ENCODE results near the gene ZBP1.

Gene ZBP1

GRCh38 chr20:57566803-57567459 lies 53.3 kb downstream of the ZBP1 start:
- no peaks in the 10 kb centered on the region for H3K36me3 ChIP-seq (ENCODE audit: insufficient read depth, insufficient read length, low read length)
- H3K27me3 ChIP-seq (ENCODE audit: insufficient read depth, insufficient read length): peaks cover under 1% of the 10 kb centered on the region
- H3K4me1 ChIP-seq (ENCODE audit: insufficient read depth, insufficient read length): no peaks in the 10 kb centered on the region
- TF ChIP-seq ZNF274 (IDR thresholded peaks at IDR 0.05; ENCODE audit: low read depth, low read length) (no peak), SUZ12 (IDR thresholded peaks at IDR 0.05; ENCODE audit: extremely low read depth, insufficient read depth, insufficient read length) (no peak), YY1 (IDR thresholded peaks at IDR 0.05; ENCODE audit: insufficient read depth, insufficient read length) (no peak)
- DNase-seq (ENCODE audit: low read depth, low spot score): no peak
- H3K9me3 ChIP-seq (ENCODE audit: insufficient read depth, low read length): 0 out of 2 replicates have a peak, but pooled peaks cover 8% of the 10 kb centered on the region
- no peak overlapping the region for H3K4me3 ChIP-seq (ENCODE audit: insufficient read length, low read depth)
- H3K9ac ChIP-seq (ENCODE audit: insufficient read length, low read depth): no peak overlapping the region

GRCh38 chr20:57566399-57566798 lies 53.8 kb downstream of the ZBP1 start:
- 0 out of 2 replicates have a peak, but pooled peaks cover 8% of the 10 kb centered on the region for H3K9me3 ChIP-seq (ENCODE audit: insufficient read depth, low read length)
- H3K27me3 ChIP-seq (ENCODE audit: insufficient read depth, insufficient read length): no peaks in the 10 kb centered on the region
- no peak overlapping the region for H3K4me3 ChIP-seq (ENCODE audit: insufficient read length, low read depth)
- H3K4me1 ChIP-seq (ENCODE audit: insufficient read depth, insufficient read length): no peaks in the 10 kb centered on the region
- no peak overlapping the region for H3K9ac ChIP-seq (ENCODE audit: insufficient read length, low read depth)
- no peak for TF ChIP-seq ZNF274 (IDR thresholded peaks at IDR 0.05; ENCODE audit: low read depth, low read length)
- H3K36me3 ChIP-seq (ENCODE audit: insufficient read depth, insufficient read length, low read length): no peaks in the 10 kb centered on the region
- no peak for DNase-seq (ENCODE audit: low read depth, low spot score)

GRCh38 chr20:57564951-57565642 lies 55.1 kb downstream of the ZBP1 start:
- DNase-seq (ENCODE audit: low read depth, low spot score): no peak
- Histone ChIP-seq H3K9ac (ENCODE audit: insufficient read length, low read depth) (no peak overlapping the region), H3K9me3 (ENCODE audit: insufficient read depth, low read length) (0 out of 2 replicates have a peak, but pooled peaks cover 8% of the 10 kb centered on the region), H3K27me3 (ENCODE audit: insufficient read depth, insufficient read length) (no peaks in the 10 kb centered on the region), H3K36me3 (ENCODE audit: insufficient read depth, insufficient read length, low read length) (no peaks in the 10 kb centered on the region), H3K4me3 (ENCODE audit: insufficient read length, low read depth) (no peak overlapping the region), H3K4me1 (ENCODE audit: insufficient read depth, insufficient read length) (no peaks in the 10 kb centered on the region)
- TF ChIP-seq YY1 (IDR thresholded peaks at IDR 0.05; ENCODE audit: insufficient read depth, insufficient read length): no peak
- TF ChIP-seq SUZ12 (IDR thresholded peaks at IDR 0.05; ENCODE audit: extremely low read depth, insufficient read depth, insufficient read length): no peak
- TF ChIP-seq ZNF274 (IDR thresholded peaks at IDR 0.05; ENCODE audit: low read depth, low read length): no peak

- Histone ChIP-seq H3K9me3 (ENCODE audit: insufficient read depth, low read length) (0 out of 2 replicates have a peak, but pooled peaks cover 8% of the 10 kb centered on the region), H3K4me1 (ENCODE audit: insufficient read depth, insufficient read length) (no peaks in the 10 kb centered on the region), H3K4me3 (ENCODE audit: insufficient read length, low read depth) (no peak overlapping the region), H3K36me3 (ENCODE audit: insufficient read depth, insufficient read length, low read length) (no peaks in the 10 kb centered on the region), H3K9ac (ENCODE audit: insufficient read length, low read depth) (no peak overlapping the region), H3K27me3 (ENCODE audit: insufficient read depth, insufficient read length) (no peaks in the 10 kb centered on the region)
- no peak for TF ChIP-seq ZNF274 (IDR thresholded peaks at IDR 0.05; ENCODE audit: low read depth, low read length)
- TF ChIP-seq SUZ12 (IDR thresholded peaks at IDR 0.05; ENCODE audit: extremely low read depth, insufficient read depth, insufficient read length): no peak
- TF ChIP-seq YY1 (IDR thresholded peaks at IDR 0.05; ENCODE audit: insufficient read depth, insufficient read length): no peak
- no peak for DNase-seq (ENCODE audit: low read depth, low spot score)
These were observed 55.9 kb downstream of the ZBP1 start for GRCh38 chr20:57564180-57564802.

- Histone ChIP-seq H3K27me3 (ENCODE audit: insufficient read depth, insufficient read length) (no peaks in the 10 kb centered on the region), H3K4me3 (ENCODE audit: insufficient read length, low read depth) (no peak overlapping the region), H3K9ac (ENCODE audit: insufficient read length, low read depth) (no peak overlapping the region), H3K9me3 (ENCODE audit: insufficient read depth, low read length) (0 out of 2 replicates have a peak, but pooled peaks cover 8% of the 10 kb centered on the region), H3K4me1 (ENCODE audit: insufficient read depth, insufficient read length) (peaks cover 2% of the 10 kb centered on the region), H3K36me3 (ENCODE audit: insufficient read depth, insufficient read length, low read length) (no peaks in the 10 kb centered on the region)
- no peak for DNase-seq (ENCODE audit: low read depth, low spot score)
- TF ChIP-seq YY1 (IDR thresholded peaks at IDR 0.05; ENCODE audit: insufficient read depth, insufficient read length): no peak
These were observed 56.7 kb downstream of the ZBP1 start for GRCh38 chr20:57563522-57563921.

- no peak overlapping the region for H3K9ac ChIP-seq (ENCODE audit: insufficient read length, low read depth)
- H3K27me3 ChIP-seq (ENCODE audit: insufficient read depth, insufficient read length): no peaks in the 10 kb centered on the region
- H3K4me3 ChIP-seq (ENCODE audit: insufficient read length, low read depth): no peak overlapping the region
- H3K4me1 ChIP-seq (ENCODE audit: insufficient read depth, insufficient read length): peaks cover 6% of the 10 kb centered on the region
- TF ChIP-seq ZNF274 (IDR thresholded peaks at IDR 0.05; ENCODE audit: low read depth, low read length): no peak
- TF ChIP-seq YY1 (IDR thresholded peaks at IDR 0.05; ENCODE audit: insufficient read depth, insufficient read length): no peak
- no peak for TF ChIP-seq SUZ12 (IDR thresholded peaks at IDR 0.05; ENCODE audit: extremely low read depth, insufficient read depth, insufficient read length)
- 0 out of 2 replicates have a peak, but pooled peaks cover 8% of the 10 kb centered on the region for H3K9me3 ChIP-seq (ENCODE audit: insufficient read depth, low read length)
- DNase-seq (ENCODE audit: low read depth, low spot score): no peak
- no peaks in the 10 kb centered on the region for H3K36me3 ChIP-seq (ENCODE audit: insufficient read depth, insufficient read length, low read length)
These were observed 57.4 kb downstream of the ZBP1 start for GRCh38 chr20:57562541-57563465.

Data from NT2/D1 (cell line).